ENCODE data around the gene EBP.
A peak's percentile ranks its signal among the peaks of the same experiment; 100 is the strongest.
"Not testable (repeated sequence)": the region's sequence is repeated elsewhere in the genome, so short reads cannot be mapped to it uniquely, and the experiment has no call there.

The EBP gene

DNA sequence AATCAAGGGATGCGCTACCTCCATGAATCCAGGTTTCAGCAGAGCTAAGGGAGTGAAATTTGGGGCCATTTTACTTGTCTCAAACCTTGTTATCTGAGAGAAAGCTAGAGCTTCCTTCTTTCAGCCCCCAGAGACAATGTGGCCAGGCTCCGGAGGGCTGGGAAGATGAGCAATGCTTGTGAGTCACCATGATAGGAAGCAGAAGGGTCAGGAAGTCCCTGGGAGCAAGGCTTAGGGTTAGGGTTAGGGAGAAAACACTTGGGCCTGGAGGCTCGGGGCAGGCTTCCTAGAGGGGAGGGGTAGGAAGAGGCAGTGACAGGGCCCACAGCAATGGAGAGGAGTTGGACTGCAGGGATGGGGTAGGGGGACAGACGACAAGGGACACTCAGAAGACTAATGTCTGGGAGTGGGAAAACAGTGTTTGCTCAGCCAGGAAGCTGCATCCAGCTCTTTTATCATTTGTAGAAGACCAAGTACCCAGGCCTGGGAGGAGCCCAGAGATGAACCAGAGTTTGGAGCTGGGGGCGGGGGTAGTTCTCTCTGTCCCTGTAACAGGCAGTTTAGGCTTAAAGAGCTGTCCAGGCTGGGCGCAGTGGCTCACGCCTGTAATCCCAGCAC, 29.2 kb upstream of the EBP start:
- FAIRE-seq (no peak), DNase-seq (ENCODE audit: insufficient read length, low spot score) (no peak)

DNA sequence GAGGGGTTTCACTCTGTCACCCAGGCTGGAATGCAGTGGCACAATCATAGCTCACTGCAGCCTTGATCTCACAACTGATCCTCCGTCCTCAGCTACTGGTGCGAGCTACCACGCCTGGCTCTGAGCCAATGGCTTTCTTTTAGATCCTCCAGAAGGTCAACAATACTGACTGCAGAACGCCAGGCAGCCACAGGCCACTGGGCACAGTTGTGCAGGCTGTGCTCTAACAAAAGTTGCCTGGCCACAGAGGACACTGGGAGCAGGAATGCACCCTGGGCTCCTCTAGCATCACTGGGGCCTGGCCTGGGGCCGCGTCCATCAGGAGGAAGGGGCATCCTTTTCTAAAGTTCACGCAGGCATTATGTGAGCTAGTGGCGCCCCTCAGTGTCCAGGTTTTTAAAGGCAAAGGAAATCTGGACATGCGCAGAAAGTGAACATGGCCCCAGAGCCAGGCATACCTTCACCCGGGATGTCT, 27.7 kb upstream of the EBP start:
- peak; percentile 80 for FAIRE-seq
- DNase-seq (ENCODE audit: insufficient read length, low spot score) = no peak

DNA sequence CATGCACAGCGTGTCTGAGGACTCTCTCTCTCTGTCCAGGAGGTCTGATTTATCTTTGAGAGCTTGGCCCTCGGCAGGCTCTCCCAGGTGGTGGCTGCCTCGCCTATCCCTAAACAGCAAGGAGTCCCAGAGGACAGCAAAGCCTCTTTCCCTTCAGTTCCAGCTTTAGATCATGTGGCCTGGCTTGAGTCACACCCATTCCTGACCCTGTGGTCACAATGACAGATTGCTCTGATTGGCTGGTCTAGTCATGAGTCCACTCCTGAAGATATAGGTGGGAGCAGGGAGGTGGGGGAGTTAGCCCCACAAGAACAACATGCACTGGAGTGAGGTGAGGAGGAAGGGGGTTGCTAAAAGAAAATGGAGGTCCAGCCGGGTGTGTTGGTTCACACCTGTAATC, 24.9 kb upstream of the EBP start:
- DNase-seq (ENCODE audit: insufficient read length, low spot score) (no peak), FAIRE-seq (no peak)

DNA sequence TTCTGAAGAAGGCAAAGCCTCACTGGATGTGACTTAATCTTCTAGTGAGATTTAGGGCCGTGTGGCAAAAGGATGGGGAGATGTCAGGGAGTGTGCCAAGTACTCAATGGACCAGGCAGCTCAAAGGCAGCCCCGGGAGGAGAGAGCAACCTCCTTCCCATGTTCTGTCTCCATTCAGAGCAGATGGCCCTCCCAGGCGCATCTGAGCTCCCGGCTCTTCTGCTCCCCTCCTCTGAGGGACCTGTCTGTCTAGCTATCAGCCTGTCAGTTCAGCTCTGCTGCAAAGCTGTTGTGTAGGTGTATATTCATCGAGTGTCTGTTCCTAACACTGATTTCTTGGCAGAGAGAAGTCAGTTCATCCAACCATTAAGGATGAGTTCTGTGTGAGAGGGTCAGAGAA, 23.7 kb upstream of the EBP start:
- no peak for FAIRE-seq
- DNase-seq (ENCODE audit: insufficient read length, low spot score) = no peak

DNA sequence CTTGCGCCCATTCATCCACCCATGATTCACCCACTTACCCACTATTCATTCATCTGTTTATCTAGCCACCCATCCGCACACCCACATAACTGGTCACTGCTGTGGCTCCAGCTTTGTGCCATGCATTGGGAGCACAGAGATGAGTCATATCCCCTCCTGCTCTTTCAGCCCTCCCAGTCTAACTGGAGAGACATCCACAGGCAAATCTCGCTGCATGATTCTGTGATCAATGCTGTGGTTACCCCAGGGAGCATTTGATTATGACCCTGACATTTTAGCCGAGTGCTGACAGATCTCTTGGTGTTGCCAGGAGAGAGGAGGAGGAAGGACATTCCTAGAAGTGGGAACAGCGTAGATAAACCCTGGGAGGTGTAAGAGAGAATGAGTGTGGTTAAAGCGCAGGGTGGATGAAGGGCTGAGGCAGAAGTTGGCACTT, 23.2 kb upstream of the EBP start:
- DNase-seq (ENCODE audit: insufficient read length, low spot score) (no peak), FAIRE-seq (no peak)

DNA sequence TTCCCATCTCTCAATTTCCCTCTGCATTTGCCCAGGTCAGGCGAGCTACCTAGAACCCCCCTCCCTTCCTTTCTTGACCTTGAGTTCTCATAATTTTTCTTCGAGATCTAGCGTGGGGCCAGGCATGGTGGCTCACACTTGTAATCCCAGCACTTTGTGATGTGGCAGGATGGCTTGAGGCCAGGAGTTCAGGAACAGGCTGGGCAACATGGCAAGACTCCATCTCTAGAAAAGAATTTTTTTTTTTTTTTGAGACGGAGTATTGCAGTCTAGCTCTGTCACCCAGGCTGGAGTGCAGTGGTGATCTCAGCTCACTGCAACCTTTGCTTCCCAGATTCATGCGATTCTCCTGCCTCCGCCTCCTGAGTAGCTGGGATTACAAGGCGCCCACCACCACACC, 17.3 kb upstream of the EBP start:
- FAIRE-seq (no peak), DNase-seq (ENCODE audit: insufficient read length, low spot score) (no peak)

DNA sequence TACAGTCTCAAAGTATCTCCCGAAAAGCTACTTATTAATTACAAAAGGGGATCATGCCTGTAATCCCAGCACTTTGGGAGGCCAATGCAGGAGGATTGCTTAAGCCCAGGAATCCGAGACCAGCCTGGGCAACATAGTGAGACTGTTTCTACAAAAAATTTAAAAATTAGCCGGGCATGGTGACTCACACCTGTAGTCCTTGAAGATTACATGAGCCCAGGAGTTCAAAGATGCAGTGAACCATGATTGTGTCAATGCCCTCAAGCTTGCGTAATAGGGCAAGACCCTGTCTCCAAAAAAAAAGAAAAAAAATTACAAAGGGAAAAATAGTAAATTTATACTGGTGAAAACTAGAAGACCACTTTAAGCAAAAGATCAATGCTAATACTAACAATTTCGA, 16.1 kb upstream of the EBP start:
- peak; percentile 57 for FAIRE-seq
- DNase-seq (ENCODE audit: insufficient read length, low spot score) = no peak

DNA sequence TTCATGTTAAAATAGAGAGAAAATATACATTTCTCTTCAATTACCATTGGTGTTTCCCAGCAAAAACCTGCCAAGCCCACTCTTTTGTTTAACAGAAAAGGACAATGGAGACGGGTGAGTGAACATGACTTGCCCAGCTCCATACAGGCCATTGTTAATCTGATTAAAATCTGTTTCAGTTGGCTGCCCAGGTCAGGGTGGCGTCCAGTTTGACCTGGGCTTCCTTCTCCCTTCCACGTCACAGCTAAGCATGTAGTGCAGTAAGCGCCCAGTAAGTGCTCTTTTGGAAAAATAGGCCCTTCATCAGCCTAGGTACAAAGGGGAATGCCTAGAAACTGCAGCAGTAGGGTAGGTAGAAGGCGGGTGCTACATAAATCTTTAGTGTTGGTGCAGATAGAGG, 14.4 kb upstream of the EBP start:
- FAIRE-seq = no peak

DNA sequence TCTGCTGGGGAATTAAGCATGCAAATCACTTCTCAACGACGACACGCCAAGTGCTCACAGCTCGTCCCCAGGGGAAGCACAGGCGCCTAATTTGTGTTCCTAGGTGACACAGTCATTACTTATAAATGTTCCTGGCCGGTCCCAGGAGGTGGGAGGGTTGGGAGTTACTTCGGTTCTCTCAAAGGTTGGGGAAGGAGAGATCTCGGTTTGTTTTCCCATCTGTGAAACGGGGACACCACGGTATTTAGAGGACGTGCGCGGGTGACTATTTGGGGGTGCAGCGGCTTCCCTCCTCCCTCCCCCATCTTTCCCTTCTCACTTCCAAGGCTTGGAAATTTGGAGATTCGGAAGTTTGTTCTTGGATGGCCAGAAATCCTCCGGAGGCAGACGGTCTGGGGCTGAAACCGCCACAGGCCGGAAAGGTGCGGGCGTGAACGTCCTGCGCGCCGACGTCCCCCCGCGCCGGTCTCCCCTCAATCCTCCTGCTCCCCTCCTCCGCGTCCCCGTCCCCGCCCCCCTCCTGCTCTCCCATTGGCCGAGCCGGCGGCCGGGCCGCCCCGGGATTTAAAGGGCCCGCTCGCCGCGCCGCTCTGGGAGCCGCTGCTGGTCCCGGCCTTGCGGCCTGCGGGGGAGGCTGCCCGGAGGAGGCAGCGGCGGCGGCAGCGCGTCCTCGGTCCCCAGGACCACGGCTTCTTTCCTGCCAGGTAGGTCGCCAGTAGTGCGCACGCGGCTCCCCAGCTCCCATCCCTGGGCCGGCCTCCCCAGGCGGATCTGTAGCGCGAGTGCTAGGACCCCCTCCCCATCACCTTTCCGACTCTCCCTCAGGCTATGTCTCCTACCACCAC, 13.0 kb upstream of the EBP start, which contains the start of gene PORCN:
TSS of gene PORCN (plus strand) at position 593 of the 845 bp plus-strand sequence. CDS start 829 bp downstream, outside the sequence.
- peak; percentile 89 for DNase-seq (ENCODE audit: insufficient read length, low spot score)
- FAIRE-seq = peak; percentile 91

More for the DNA sequence above, 14.4 kb upstream of the EBP start:
- DNase-seq (ENCODE audit: insufficient read length, low spot score) = no peak

DNA sequence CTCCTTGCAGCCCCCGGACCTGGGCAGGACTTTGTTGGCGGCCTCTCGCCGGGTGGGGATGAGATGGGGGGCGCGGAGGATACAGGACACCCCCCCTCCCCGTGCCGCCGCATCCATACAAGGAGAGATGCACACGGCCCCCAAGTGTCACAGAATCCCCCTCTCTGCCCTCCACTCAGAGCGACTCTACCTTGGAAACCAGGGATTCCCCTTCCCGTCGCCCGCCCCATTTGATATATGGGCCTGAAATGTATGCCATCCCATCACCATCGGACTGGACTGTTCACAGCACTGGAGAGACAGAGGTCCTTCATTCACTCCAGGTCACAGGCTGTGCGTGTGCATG, 12.4 kb upstream of the EBP start:
- no peak for DNase-seq (ENCODE audit: insufficient read length, low spot score)
- FAIRE-seq = peak; percentile 79

DNA sequence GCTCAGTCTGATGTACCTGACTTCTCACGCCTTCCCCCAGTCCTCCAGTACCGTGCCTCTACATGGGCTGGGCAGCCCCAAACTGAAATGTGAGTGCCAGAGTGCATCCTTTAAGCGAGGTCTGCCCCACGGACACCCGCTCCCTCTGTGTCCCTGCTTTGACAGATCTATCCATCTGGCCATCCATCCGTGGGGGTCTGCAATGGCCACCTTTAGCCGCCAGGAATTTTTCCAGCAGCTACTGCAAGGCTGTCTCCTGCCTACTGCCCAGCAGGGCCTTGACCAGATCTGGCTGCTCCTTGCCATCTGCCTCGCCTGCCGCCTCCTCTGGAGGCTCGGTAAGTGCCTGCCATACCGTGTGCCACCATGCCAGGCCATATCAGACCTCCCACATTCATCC, 12.0 kb upstream of the EBP start:
- FAIRE-seq = no peak
- DNase-seq (ENCODE audit: insufficient read length, low spot score) = no peak

DNA sequence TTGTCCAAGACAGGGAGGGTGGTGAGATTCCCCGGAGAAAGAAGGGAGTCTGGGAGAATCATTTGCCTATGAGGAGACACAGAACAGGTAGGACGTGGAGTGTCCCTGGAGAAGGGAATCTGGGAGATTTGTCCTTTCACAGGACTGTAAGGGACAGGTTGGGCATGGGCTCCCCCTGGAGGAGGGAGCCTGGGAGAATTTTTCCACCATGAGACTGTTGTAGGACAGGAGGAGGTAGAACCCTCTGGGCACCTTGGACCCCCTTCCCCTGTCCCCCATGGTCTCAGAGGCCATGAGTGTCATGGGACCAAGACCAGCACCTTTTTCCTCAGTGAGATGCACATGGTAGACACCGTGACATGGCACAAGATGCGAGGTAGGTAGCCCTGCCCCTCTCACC, 10.0 kb upstream of the EBP start:
- FAIRE-seq (peak; percentile 45), DNase-seq (ENCODE audit: insufficient read length, low spot score) (no peak)

DNA sequence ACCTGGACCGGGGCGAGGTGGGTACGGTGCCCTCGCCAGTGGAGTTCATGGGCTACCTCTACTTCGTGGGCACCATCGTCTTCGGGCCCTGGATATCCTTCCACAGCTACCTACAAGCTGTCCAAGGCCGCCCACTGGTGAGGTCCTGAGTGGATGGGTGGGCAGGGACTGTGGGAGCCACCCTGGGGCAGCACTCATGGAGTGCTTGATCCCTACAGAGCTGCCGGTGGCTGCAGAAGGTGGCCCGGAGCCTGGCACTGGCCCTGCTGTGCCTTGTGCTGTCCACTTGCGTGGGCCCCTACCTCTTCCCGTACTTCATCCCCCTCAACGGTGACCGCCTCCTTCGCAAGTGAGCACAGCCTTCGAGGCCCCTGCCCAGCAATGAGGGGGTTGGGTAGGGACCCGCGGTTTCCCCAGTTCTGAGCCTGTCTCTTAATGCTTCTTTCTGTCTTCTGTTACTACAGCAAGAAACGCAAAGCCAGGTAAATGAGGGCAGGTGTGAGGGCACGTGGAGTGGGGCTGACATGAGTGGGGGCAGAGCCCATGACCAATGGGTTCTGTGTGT, 9.2 kb upstream of the EBP start:
- peak; percentile 58 for FAIRE-seq
- DNase-seq (ENCODE audit: insufficient read length, low spot score) = no peak

DNA sequence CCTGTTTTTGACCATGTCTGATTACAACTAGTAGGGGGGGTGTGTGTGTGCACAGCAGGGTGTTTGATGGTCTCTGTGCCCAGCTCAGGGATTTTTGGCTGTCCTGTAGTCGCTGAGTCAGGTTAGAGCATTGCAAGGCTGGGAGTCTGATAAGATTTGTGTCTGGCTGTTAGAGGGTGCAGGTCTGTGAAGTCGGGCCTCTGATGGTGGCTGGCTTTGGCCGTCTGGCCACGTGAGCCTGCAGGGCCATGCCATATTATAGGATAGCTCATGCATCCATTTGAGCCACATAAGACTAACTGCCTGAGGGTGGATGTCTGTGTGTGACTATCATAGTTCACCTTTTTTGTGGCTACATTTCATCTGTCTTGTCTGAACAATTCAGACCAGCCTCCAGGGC, 7.9 kb upstream of the EBP start:
- DNase-seq (ENCODE audit: insufficient read length, low spot score) = no peak
- no peak for FAIRE-seq

DNA sequence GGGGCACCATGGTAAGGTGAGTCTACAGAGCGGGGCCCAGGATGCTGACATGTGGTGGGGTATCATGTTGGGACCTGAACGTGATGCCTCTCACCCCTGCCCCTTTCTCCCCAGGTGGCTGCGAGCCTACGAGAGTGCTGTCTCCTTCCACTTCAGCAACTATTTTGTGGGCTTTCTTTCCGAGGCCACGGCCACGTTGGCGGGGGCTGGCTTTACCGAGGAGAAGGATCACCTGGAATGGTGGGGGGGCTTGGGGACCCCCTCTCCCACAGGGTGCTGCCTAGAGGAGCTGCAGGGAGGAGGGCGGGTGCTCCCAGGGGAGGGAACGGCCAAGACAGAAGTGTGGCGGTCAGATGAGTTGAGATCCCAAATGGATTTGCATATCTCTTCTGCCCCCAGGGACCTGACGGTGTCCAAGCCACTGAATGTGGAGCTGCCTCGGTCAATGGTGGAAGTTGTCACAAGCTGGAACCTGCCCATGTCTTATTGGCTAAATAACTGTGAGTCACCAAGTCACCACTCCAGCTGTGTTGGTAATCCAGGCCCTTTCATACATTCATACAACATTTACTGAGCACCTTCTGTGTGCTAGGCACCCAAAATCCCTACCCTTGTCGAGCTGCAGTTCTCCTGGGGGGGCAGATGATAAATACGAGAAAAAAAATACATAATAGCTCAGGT, 7.3 kb upstream of the EBP start:
- peak; percentile 54 for FAIRE-seq
- no peak for DNase-seq (ENCODE audit: insufficient read length, low spot score)

DNA sequence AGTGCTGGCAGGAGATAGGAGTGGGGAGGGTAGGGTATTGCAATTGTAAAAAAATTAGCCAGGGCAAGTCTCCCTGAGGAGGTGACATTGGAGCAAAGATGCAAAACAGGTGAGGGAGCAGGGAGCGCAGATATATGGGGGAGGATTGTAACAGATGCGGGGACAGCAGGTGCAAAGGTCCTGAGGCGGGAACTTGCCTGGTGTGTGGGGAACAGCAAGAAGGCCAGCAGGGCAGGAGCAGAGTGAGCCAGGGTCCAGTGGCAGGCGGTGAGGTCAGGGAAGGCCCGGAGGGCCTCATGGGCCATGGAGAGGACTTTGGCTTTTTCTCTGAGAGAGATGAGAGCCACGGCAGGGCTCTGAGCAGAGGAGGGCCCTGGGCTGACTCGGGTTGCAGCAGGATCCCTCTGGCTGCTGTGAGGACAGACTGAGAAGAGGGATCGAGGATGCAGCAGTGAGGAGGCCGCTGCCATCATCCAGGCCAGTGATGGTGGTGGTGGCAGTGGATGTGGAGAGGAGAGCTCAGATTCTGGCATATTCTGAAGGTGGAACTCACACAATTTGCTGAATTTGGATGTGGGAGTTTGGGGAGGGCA, 6.6 kb upstream of the EBP start:
- FAIRE-seq (no peak), DNase-seq (ENCODE audit: insufficient read length, low spot score) (no peak)

DNA sequence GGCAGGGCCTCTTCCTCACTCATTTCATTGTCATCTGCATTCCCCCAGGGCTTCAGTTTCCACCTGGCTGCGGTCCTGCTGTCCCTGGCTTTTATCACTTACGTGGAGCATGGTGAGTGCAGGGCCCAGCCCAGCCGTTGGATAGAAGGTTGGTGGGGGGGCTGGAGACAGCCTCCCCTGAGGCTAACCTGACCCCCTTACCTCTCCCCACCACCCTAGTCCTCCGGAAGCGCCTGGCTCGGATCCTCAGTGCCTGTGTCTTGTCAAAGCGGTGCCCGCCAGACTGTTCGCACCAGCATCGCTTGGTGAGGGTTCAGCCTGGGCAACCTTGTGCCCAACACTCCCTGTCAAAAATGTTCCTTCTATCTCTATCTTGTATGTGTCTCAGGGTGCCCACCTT, 5.8 kb upstream of the EBP start:
- no peak for FAIRE-seq
- DNase-seq (ENCODE audit: insufficient read length, low spot score) = no peak

DNA sequence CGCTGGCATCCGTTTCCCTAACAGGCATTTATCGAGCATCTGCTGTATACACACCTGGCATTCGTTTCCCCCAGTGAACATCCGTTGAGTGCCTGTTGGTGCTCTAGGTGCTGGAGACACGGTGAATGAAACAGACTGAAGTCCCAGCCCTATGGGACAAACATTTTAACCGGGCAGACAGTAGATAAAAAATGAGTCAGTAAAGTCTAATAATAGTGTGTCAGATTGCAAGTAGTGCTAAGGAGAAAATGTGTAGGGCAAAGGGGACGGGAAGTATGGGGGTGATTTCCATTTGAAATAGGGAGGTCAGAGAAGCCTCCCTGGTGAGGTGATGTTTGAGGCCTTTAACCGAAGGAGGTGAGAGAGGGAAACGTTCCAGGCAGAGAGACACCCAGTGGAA, 5.3 kb upstream of the EBP start:
- FAIRE-seq (no peak), DNase-seq (ENCODE audit: insufficient read length, low spot score) (no peak)

DNA sequence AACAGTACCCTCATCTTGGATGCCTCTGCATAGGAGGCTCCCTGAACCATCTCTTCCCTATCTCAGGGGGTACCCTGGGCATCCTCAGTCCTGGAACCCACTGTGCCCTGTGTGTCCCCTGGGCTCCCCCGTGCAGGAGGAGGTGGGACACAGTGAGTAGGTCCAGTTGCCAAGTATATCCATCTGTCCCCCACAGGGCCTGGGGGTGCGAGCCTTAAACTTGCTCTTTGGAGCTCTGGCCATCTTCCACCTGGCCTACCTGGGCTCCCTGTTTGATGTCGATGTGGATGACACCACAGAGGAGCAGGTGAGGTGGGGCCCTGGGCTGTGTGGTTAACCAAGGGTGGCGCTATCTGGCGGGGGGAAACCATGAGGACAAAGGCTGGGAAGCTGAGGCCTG, 4.6 kb upstream of the EBP start:
- DNase-seq (ENCODE audit: insufficient read length, low spot score) (no peak), FAIRE-seq (no peak)

DNA sequence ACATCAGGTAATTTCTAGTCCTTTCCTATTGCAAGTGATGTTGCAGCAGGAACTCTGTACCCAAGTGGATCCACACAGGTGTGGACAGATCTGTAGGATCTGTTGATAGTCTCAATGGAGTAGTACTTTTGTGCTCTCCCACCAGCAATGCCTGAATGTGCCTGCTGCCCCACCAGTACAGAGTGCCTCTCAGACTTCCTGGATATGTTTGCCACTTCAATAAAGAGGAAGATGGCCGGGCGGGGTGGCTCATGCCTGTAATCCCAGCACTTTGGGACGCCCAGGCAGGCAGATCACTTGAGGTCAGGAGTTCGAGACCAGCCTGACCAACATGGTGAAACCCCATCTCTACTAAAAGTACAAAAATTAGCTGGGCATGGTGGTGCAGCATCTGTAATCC, 2.1 kb upstream of the EBP start:
- not testable (repeated sequence) for FAIRE-seq; DNase-seq (ENCODE audit: insufficient read length, low spot score)

DNA sequence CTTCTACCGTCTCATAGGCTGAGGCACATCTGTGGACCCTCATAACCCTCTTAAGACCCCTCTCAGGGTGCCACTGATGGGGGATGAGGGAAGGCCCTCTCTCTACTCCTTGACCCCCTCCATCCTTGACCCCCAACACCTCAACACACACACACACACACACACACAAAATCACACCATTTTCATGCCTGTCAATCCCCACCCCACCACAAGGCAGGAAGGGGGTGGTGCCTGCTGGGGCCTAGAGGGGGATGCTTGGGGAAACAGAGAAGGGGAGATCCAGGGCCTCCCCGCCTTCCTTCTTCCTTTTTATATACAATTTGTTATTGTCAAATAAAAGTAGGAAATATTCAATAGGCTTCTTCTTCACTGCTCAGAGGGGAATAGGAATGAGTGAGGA, 1.2 kb upstream of the EBP start:
- DNase-seq (ENCODE audit: insufficient read length, low spot score) (no peak), FAIRE-seq (no peak)
